Skeletal muscle satellite cell (primary cell): ENCODE results near the gene ADAMTS5.

Experiments
- H3K27me3 ChIP-seq: 2 replicates; pipeline ENCODE4 v1.7.0; 2013; ENCODE audit warnings: low read length; ENCODE audit not compliant: control insufficient read depth, insufficient read depth
- H3K36me3 ChIP-seq: 2 replicates; pipeline ENCODE4 v1.7.0; 2013; ENCODE audit warnings: mild to moderate bottlenecking, control low read depth, low read length; ENCODE audit not compliant: insufficient read depth
- H3K4me1 ChIP-seq: 2 replicates; pipeline ENCODE4 v1.7.0; 2013; ENCODE audit warnings: low read length; ENCODE audit not compliant: control insufficient read depth, insufficient read depth
- H3K4me2 ChIP-seq: 2 replicates; pipeline ENCODE4 v1.7.0; 2013; ENCODE audit warnings: mild to moderate bottlenecking, low read length
- H3K4me3 ChIP-seq: 2 replicates; pipeline ENCODE4 v1.7.0; 2013; ENCODE audit warnings: low read length
- H3K9ac ChIP-seq: 2 replicates; pipeline ENCODE4 v1.7.0; 2013; ENCODE audit warnings: mild to moderate bottlenecking, low read depth, low read length, moderate library complexity
- H3K9me3 ChIP-seq: replicated peaks from 2 replicates; pipeline ENCODE4 v1.7.0; 2013; ENCODE audit warnings: mild to moderate bottlenecking, control low read depth, low read length

Gene ADAMTS5

GRCh38 chr21:26923986-26924385 is 42.9 kb downstream of the ADAMTS5 start:
- H3K9ac ChIP-seq, result no peak overlapping the region
- H3K4me2 ChIP-seq, result no peak overlapping the region
- peaks cover 8% of the 10 kb centered on the region for H3K4me1 ChIP-seq
- no peaks in the 10 kb centered on the region for H3K9me3 ChIP-seq
- no peaks in the 10 kb centered on the region for H3K27me3 ChIP-seq
- H3K4me3 ChIP-seq, result no peak overlapping the region
- H3K36me3 ChIP-seq, result peaks cover 10% of the 10 kb centered on the region

- Histone ChIP-seq H3K9ac (no peak overlapping the region), H3K36me3 (peaks cover 10% of the 10 kb centered on the region), H3K4me3 (no peak overlapping the region), H3K4me1 (peaks cover 20% of the 10 kb centered on the region), H3K4me2 (no peak overlapping the region), H3K27me3 (no peaks in the 10 kb centered on the region), H3K9me3 (no peaks in the 10 kb centered on the region)
Observed at GRCh38 chr21:26920055-26920454, 46.8 kb downstream of the ADAMTS5 start.

- peak overlapping the region; percentile 30 for H3K4me2 ChIP-seq
- peak overlapping the region; percentile 39 for H3K9ac ChIP-seq
- no peaks in the 10 kb centered on the region for H3K27me3 ChIP-seq
- H3K9me3 ChIP-seq, result no peaks in the 10 kb centered on the region
- peaks cover 20% of the 10 kb centered on the region for H3K4me1 ChIP-seq
- peaks cover under 1% of the 10 kb centered on the region for H3K36me3 ChIP-seq
- no peak overlapping the region for H3K4me3 ChIP-seq
Observed at GRCh38 chr21:26918323-26919079, 48.4 kb downstream of the ADAMTS5 start.

- Histone ChIP-seq H3K4me1 (peaks cover 20% of the 10 kb centered on the region), H3K36me3 (no peaks in the 10 kb centered on the region), H3K9ac (no peak overlapping the region), H3K4me2 (no peak overlapping the region), H3K4me3 (no peak overlapping the region), H3K9me3 (no peaks in the 10 kb centered on the region), H3K27me3 (no peaks in the 10 kb centered on the region)
Observed at GRCh38 chr21:26916799-26917198, 50.1 kb downstream of the ADAMTS5 start.

- H3K9ac ChIP-seq, result no peak overlapping the region
- no peaks in the 10 kb centered on the region for H3K9me3 ChIP-seq
- no peaks in the 10 kb centered on the region for H3K27me3 ChIP-seq
- H3K4me1 ChIP-seq, result peaks cover 16% of the 10 kb centered on the region
- no peak overlapping the region for H3K4me2 ChIP-seq
- no peak overlapping the region for H3K4me3 ChIP-seq
- no peaks in the 10 kb centered on the region for H3K36me3 ChIP-seq
Observed at GRCh38 chr21:26914557-26914956, 52.3 kb downstream of the ADAMTS5 start.

GRCh38 chr21:26912466-26912865 is 54.4 kb downstream of the ADAMTS5 start:
- H3K4me3 ChIP-seq, result no peak overlapping the region
- no peaks in the 10 kb centered on the region for H3K27me3 ChIP-seq
- no peaks in the 10 kb centered on the region for H3K36me3 ChIP-seq
- H3K4me2 ChIP-seq, result no peak overlapping the region
- H3K4me1 ChIP-seq, result no peaks in the 10 kb centered on the region
- H3K9me3 ChIP-seq, result no peaks in the 10 kb centered on the region
- H3K9ac ChIP-seq, result no peak overlapping the region

GRCh38 chr21:26909972-26910371 is 56.9 kb downstream of the ADAMTS5 start:
- Histone ChIP-seq H3K27me3 (no peaks in the 10 kb centered on the region), H3K9me3 (no peaks in the 10 kb centered on the region), H3K4me3 (no peak overlapping the region), H3K4me1 (no peaks in the 10 kb centered on the region), H3K4me2 (no peak overlapping the region), H3K9ac (no peak overlapping the region), H3K36me3 (no peaks in the 10 kb centered on the region)

- Histone ChIP-seq H3K4me2 (no peak overlapping the region), H3K4me3 (no peak overlapping the region), H3K9me3 (no peaks in the 10 kb centered on the region), H3K27me3 (no peaks in the 10 kb centered on the region), H3K4me1 (peaks cover 5% of the 10 kb centered on the region), H3K36me3 (no peaks in the 10 kb centered on the region), H3K9ac (no peak overlapping the region)
Observed at GRCh38 chr21:26900980-26901379, 65.9 kb downstream of the ADAMTS5 start.

- Histone ChIP-seq H3K9me3 (no peaks in the 10 kb centered on the region), H3K9ac (no peak overlapping the region), H3K4me1 (no peaks in the 10 kb centered on the region), H3K4me2 (no peak overlapping the region), H3K27me3 (no peaks in the 10 kb centered on the region), H3K4me3 (no peak overlapping the region), H3K36me3 (no peaks in the 10 kb centered on the region)
Observed at GRCh38 chr21:26892151-26892550, 74.7 kb downstream of the ADAMTS5 start.

GRCh38 chr21:26888931-26889330 is 78.0 kb downstream of the ADAMTS5 start:
- H3K4me1 ChIP-seq, result no peaks in the 10 kb centered on the region
- no peaks in the 10 kb centered on the region for H3K27me3 ChIP-seq
- no peak overlapping the region for H3K9ac ChIP-seq
- H3K4me2 ChIP-seq, result no peak overlapping the region
- H3K4me3 ChIP-seq, result no peak overlapping the region
- no peaks in the 10 kb centered on the region for H3K36me3 ChIP-seq
- no peaks in the 10 kb centered on the region for H3K9me3 ChIP-seq

- no peaks in the 10 kb centered on the region for H3K27me3 ChIP-seq
- no peaks in the 10 kb centered on the region for H3K36me3 ChIP-seq
- no peaks in the 10 kb centered on the region for H3K9me3 ChIP-seq
- no peak overlapping the region for H3K4me2 ChIP-seq
- no peaks in the 10 kb centered on the region for H3K4me1 ChIP-seq
- no peak overlapping the region for H3K4me3 ChIP-seq
- no peak overlapping the region for H3K9ac ChIP-seq
Observed at GRCh38 chr21:26888256-26888655, 78.6 kb downstream of the ADAMTS5 start.

GRCh38 chr21:26887251-26887650 is 79.6 kb downstream of the ADAMTS5 start:
- Histone ChIP-seq H3K4me3 (no peak overlapping the region), H3K9me3 (no peaks in the 10 kb centered on the region), H3K27me3 (no peaks in the 10 kb centered on the region), H3K9ac (no peak overlapping the region), H3K4me2 (no peak overlapping the region), H3K36me3 (no peaks in the 10 kb centered on the region), H3K4me1 (no peaks in the 10 kb centered on the region)
